ENCODE measurements around the gene MYPOP.

- no peak for TF ChIP-seq CTCF (conservative IDR thresholded peaks at IDR 0.05; ENCODE audit: low read depth, low read length)
- no peak for TF ChIP-seq EZH2 (IDR thresholded peaks at IDR 0.05; ENCODE audit: low read length, unreplicated experiment)
These were observed 8.9 kb upstream of the MYPOP start for GRCh38 chr19:45911291-45911690.
